B cell (primary cell): ENCODE measurements around the gene PIK3R3.

Source experiments
- EZH2 ChIP-seq: IDR thresholded peaks from 2 replicates; pipeline ENCODE4 v1.6.1; 2012; ENCODE audit warnings: borderline replicate concordance, low read depth, mild to moderate bottlenecking, moderate library complexity, low read length; ENCODE audit not compliant: insufficient read depth, poor library complexity, severe bottlenecking
- TF ChIP-seq, protein P1 (sequence below): fragments of 200-600 bp; IDR thresholded peaks from one replicate; pipeline ENCODE4 v1.8.0; 2022; ENCODE audit warnings: antibody characterized with exemption, mild to moderate bottlenecking

DNA sequence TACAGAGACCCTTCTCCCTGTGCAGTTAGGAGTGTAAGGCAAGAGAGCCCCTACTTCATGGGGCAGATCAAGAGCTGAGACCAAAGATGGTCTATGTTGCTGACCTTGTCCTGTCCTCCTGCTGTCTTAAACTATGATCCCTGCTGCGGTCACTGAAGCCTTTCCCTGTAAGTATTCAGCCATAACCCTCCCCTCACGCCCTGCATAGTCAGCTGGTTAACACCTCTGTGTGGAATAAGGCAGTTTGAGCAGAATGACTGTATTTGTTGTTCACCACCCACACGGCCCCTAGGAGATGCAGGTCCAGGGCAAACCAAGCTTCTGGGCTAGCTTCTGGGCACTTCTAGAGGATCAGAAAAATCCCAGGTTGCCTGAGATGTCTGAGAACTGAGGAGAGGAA, 42.8 kb upstream of the PIK3R3 start:
- TF ChIP-seq, protein P1, sequence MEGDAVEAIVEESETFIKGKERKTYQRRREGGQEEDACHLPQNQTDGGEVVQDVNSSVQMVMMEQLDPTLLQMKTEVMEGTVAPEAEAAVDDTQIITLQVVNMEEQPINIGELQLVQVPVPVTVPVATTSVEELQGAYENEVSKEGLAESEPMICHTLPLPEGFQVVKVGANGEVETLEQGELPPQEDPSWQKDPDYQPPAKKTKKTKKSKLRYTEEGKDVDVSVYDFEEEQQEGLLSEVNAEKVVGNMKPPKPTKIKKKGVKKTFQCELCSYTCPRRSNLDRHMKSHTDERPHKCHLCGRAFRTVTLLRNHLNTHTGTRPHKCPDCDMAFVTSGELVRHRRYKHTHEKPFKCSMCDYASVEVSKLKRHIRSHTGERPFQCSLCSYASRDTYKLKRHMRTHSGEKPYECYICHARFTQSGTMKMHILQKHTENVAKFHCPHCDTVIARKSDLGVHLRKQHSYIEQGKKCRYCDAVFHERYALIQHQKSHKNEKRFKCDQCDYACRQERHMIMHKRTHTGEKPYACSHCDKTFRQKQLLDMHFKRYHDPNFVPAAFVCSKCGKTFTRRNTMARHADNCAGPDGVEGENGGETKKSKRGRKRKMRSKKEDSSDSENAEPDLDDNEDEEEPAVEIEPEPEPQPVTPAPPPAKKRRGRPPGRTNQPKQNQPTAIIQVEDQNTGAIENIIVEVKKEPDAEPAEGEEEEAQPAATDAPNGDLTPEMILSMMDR: no peak
- TF ChIP-seq EZH2: no peak
